ENCODE measurements around the gene P2RY14. TPM values are rescaled to one million over a fixed set of nuclear protein-coding genes. Genes with fewer than 3 reads are reported as not detected.
A peak's percentile ranks its signal among the peaks of the same experiment; 100 is the strongest.

The P2RY14 gene
- total and polyA plus RNA-seq, 2 experiments from 2014 or later: not detected

GRCh38 chr3:151264605-151265004 is 13.7 kb downstream of the P2RY14 start:
- no peak for DNase-seq

GRCh38 chr3:151262871-151263525 is 15.3 kb downstream of the P2RY14 start:
- no peaks in the 10 kb centered on the region for H3K4me1 ChIP-seq (ENCODE audit: insufficient read depth)
- no peaks in the 10 kb centered on the region for H4K20me1 ChIP-seq (ENCODE audit: insufficient read depth)
- peak; percentile 24 for DNase-seq
- no peak for TF ChIP-seq EZH2phosphoT487 (IDR thresholded peaks at IDR 0.05; ENCODE audit: insufficient read depth, low read depth)
- no peak for TF ChIP-seq EZH2 (IDR thresholded peaks at IDR 0.05; ENCODE audit: insufficient read depth, poor library complexity, severe bottlenecking)
- no peak overlapping the region for H2AFZ ChIP-seq
- 72 to 78% methylated on average over 8 of the region's 8 CpGs for WGBS, 2 experiments (ENCODE audit: low coverage in 1 of 2, low lambda C conversion rate in 2 of 2, missing lambda C conversion rate in 2 of 2)
- no peak overlapping the region for H3K4me2 ChIP-seq (ENCODE audit: unreplicated experiment)
- H3F3A ChIP-seq (ENCODE audit: insufficient read depth): no peaks in the 10 kb centered on the region
- H3K9me2 ChIP-seq (ENCODE audit: insufficient read depth): no peaks in the 10 kb centered on the region
- no peak overlapping the region for H3K4me3 ChIP-seq
- H3K36me3 ChIP-seq (ENCODE audit: low read depth): no peaks in the 10 kb centered on the region
- no peak overlapping the region for H3K27ac ChIP-seq
- no peaks in the 10 kb centered on the region for H3K9me3 ChIP-seq (ENCODE audit: low read depth)
- in situ Hi-C loops (cut with MboI): no loop called here
- H3K27me3 ChIP-seq (replicated peaks; ENCODE audit: insufficient read depth): 0 out of 2 replicates have a peak, but pooled peaks cover 8% of the 10 kb centered on the region
- H3K79me2 ChIP-seq (ENCODE audit: insufficient read depth): no peaks in the 10 kb centered on the region
- H3K9ac ChIP-seq: no peak overlapping the region

More at GRCh38 chr3:151264605-151265004, 13.7 kb downstream of the P2RY14 start:
- Histone ChIP-seq H3K9me2 (ENCODE audit: insufficient read depth) (no peaks in the 10 kb centered on the region), H3K36me3 (ENCODE audit: low read depth) (no peaks in the 10 kb centered on the region), H3K27ac (no peak overlapping the region), H3K9ac (no peak overlapping the region), H3K27me3 (replicated peaks; ENCODE audit: insufficient read depth) (0 out of 2 replicates have a peak, but pooled peaks cover 3% of the 10 kb centered on the region), H2AFZ (no peak overlapping the region), H3K79me2 (ENCODE audit: insufficient read depth) (no peaks in the 10 kb centered on the region), H3K4me1 (ENCODE audit: insufficient read depth) (no peaks in the 10 kb centered on the region), H3K9me3 (ENCODE audit: low read depth) (no peaks in the 10 kb centered on the region), H3K4me3 (no peak overlapping the region), H3F3A (ENCODE audit: insufficient read depth) (no peaks in the 10 kb centered on the region), H3K4me2 (ENCODE audit: unreplicated experiment) (no peak overlapping the region), H4K20me1 (ENCODE audit: insufficient read depth) (no peaks in the 10 kb centered on the region)
- WGBS, 2 experiments (ENCODE audit: low coverage in 1 of 2, low lambda C conversion rate in 2 of 2, missing lambda C conversion rate in 2 of 2): 94 to 100% methylated on average over 1 of the region's 1 CpG
- in situ Hi-C loops (cut with MboI): no loop called here
- TF ChIP-seq EZH2phosphoT487 (IDR thresholded peaks at IDR 0.05; ENCODE audit: insufficient read depth, low read depth) (no peak), EZH2 (IDR thresholded peaks at IDR 0.05; ENCODE audit: insufficient read depth, poor library complexity, severe bottlenecking) (no peak)

GRCh38 chr3:151259664-151260063 is 18.7 kb downstream of the P2RY14 start:
- Histone ChIP-seq H3K27ac (no peak overlapping the region), H3K79me2 (ENCODE audit: insufficient read depth) (no peaks in the 10 kb centered on the region), H2AFZ (no peak overlapping the region), H3K36me3 (ENCODE audit: low read depth) (no peaks in the 10 kb centered on the region), H4K20me1 (ENCODE audit: insufficient read depth) (no peaks in the 10 kb centered on the region), H3K9ac (no peak overlapping the region), H3K27me3 (replicated peaks; ENCODE audit: insufficient read depth) (0 out of 2 replicates have a peak, but pooled peaks cover 8% of the 10 kb centered on the region), H3K4me1 (ENCODE audit: insufficient read depth) (no peaks in the 10 kb centered on the region), H3F3A (ENCODE audit: insufficient read depth) (no peaks in the 10 kb centered on the region), H3K9me3 (ENCODE audit: low read depth) (no peaks in the 10 kb centered on the region), H3K9me2 (ENCODE audit: insufficient read depth) (no peaks in the 10 kb centered on the region), H3K4me3 (no peak overlapping the region), H3K4me2 (ENCODE audit: unreplicated experiment) (no peak overlapping the region)
- 69% methylated on average over 3 of the region's 3 CpGs for WGBS, 2 experiments (ENCODE audit: low coverage in 1 of 2, low lambda C conversion rate in 2 of 2, missing lambda C conversion rate in 2 of 2)
- in situ Hi-C loops (cut with MboI): no loop called here
- no peak for TF ChIP-seq EZH2 (IDR thresholded peaks at IDR 0.05; ENCODE audit: insufficient read depth, poor library complexity, severe bottlenecking)
- TF ChIP-seq EZH2phosphoT487 (IDR thresholded peaks at IDR 0.05; ENCODE audit: insufficient read depth, low read depth): no peak
- no peak for DNase-seq

GRCh38 chr3:151256749-151257148 is 21.6 kb downstream of the P2RY14 start:
- no peaks in the 10 kb centered on the region for H3K79me2 ChIP-seq (ENCODE audit: insufficient read depth)
- H3K27ac ChIP-seq: no peak overlapping the region
- no peaks in the 10 kb centered on the region for H4K20me1 ChIP-seq (ENCODE audit: insufficient read depth)
- H3K4me3 ChIP-seq: no peak overlapping the region
- WGBS, 2 experiments (ENCODE audit: low coverage in 1 of 2, low lambda C conversion rate in 2 of 2, missing lambda C conversion rate in 2 of 2): 83 to 85% methylated on average over 1 of the region's 1 CpG
- TF ChIP-seq EZH2 (IDR thresholded peaks at IDR 0.05; ENCODE audit: insufficient read depth, poor library complexity, severe bottlenecking) (no peak), EZH2phosphoT487 (IDR thresholded peaks at IDR 0.05; ENCODE audit: insufficient read depth, low read depth) (no peak)
- H3K9ac ChIP-seq: no peak overlapping the region
- no peaks in the 10 kb centered on the region for H3K9me3 ChIP-seq (ENCODE audit: low read depth)
- in situ Hi-C loops (cut with MboI): no loop called here
- 0 out of 2 replicates have a peak, but pooled peaks cover 8% of the 10 kb centered on the region for H3K27me3 ChIP-seq (replicated peaks; ENCODE audit: insufficient read depth)
- DNase-seq: no peak
- no peaks in the 10 kb centered on the region for H3K36me3 ChIP-seq (ENCODE audit: low read depth)
- H2AFZ ChIP-seq: no peak overlapping the region
- no peak overlapping the region for H3K4me2 ChIP-seq (ENCODE audit: unreplicated experiment)
- no peaks in the 10 kb centered on the region for H3K9me2 ChIP-seq (ENCODE audit: insufficient read depth)
- no peaks in the 10 kb centered on the region for H3K4me1 ChIP-seq (ENCODE audit: insufficient read depth)
- no peaks in the 10 kb centered on the region for H3F3A ChIP-seq (ENCODE audit: insufficient read depth)
